HepG2 (cell line): ENCODE results near the gene KREMEN1. TPM values are rescaled to one million over a fixed set of nuclear protein-coding genes. Genes with fewer than 3 reads are reported as not detected.

ENCODE experiments used
- DPF2 ChIP-seq: sonication (generic); formaldehyde crosslinking; IDR thresholded peaks from 2 replicates; pipeline ENCODE4 v1.4.0; 2020; ENCODE audit warnings: mild to moderate bottlenecking, low read depth, missing genetic modification reagents, borderline replicate concordance
- E2F5 ChIP-seq: sonication (generic); formaldehyde crosslinking; conservative IDR thresholded peaks from 2 replicates; pipeline ENCODE4 v1.4.0; 2020; ENCODE audit warnings: missing genetic modification reagents
- KMT2A ChIP-seq: sonication (generic); formaldehyde crosslinking; IDR thresholded peaks from 2 replicates; pipeline ENCODE4 v1.4.0; 2020; ENCODE audit warnings: missing genetic modification reagents
- MTF1 ChIP-seq: sonication (generic); formaldehyde crosslinking; IDR thresholded peaks from 2 replicates; pipeline ENCODE4 v1.5.0; 2020; ENCODE audit warnings: missing genetic modification reagents
- MZF1 ChIP-seq: sonication (generic); formaldehyde crosslinking; IDR thresholded peaks from 2 replicates; pipeline ENCODE4 v1.8.1; 2023; ENCODE audit warnings: mild to moderate bottlenecking, missing genetic modification reagents, borderline replicate concordance
- POLR2A ChIP-seq, 2 experiments: IDR thresholded peaks; 2 replicates each; pipeline ENCODE4 v1.6.1; 2011; ENCODE audit warnings: low read depth in 2 of 2, low read length in 2 of 2, mild to moderate bottlenecking in 1 of 2, moderate library complexity in 1 of 2; ENCODE audit not compliant: insufficient read depth in 1 of 2
- SAFB2 ChIP-seq: sonication (generic); formaldehyde crosslinking; IDR thresholded peaks from 2 replicates; pipeline ENCODE4 v1.5.1; 2020; ENCODE audit warnings: missing genetic modification reagents, low read depth, mild to moderate bottlenecking, borderline replicate concordance
- XRCC5 ChIP-seq: fragments of 200-400 bp; formaldehyde crosslinking; optimal IDR thresholded peaks from 2 replicates; pipeline ENCODE3; 2017; ENCODE audit warnings: mild to moderate bottlenecking, low read length
- YY1 ChIP-seq: IDR thresholded peaks from 2 replicates; pipeline ENCODE4 v1.6.1; 2011; ENCODE audit warnings: low read length, low read depth, moderate library complexity, mild to moderate bottlenecking; ENCODE audit not compliant: insufficient read depth, insufficient replicate concordance
- ZBTB1 ChIP-seq: sonication (generic); formaldehyde crosslinking; IDR thresholded peaks from 2 replicates; pipeline ENCODE4 v1.4.0; 2020; ENCODE audit warnings: missing genetic modification reagents, borderline replicate concordance
- ZNF101 ChIP-seq: sonication (generic); formaldehyde crosslinking; IDR thresholded peaks from 2 replicates; pipeline ENCODE4 v1.4.0; 2020; ENCODE audit warnings: mild to moderate bottlenecking, low read depth, missing genetic modification reagents, borderline replicate concordance
- ZNF280D ChIP-seq: sonication (generic); formaldehyde crosslinking; IDR thresholded peaks from 2 replicates; pipeline ENCODE4 v1.5.1; 2020; ENCODE audit warnings: mild to moderate bottlenecking, missing genetic modification reagents
- ZNF383 ChIP-seq: sonication (generic); formaldehyde crosslinking; IDR thresholded peaks from 2 replicates; pipeline ENCODE4 v1.4.0; 2020; ENCODE audit warnings: missing genetic modification reagents, mild to moderate bottlenecking, borderline replicate concordance
- ZNF644 ChIP-seq: IDR thresholded peaks from 2 replicates; pipeline ENCODE4 v1.6.1; 2016; ENCODE audit warnings: low read depth
- ZNF672 ChIP-seq: sonication (generic); formaldehyde crosslinking; IDR thresholded peaks from 2 replicates; pipeline ENCODE4 v1.8.1; 2022; ENCODE audit warnings: missing genetic modification reagents
- ZNF75D ChIP-seq: sonication (generic); formaldehyde crosslinking; IDR thresholded peaks from 2 replicates; pipeline ENCODE4 v1.8.1; 2023; ENCODE audit warnings: missing genetic modification reagents, mild to moderate bottlenecking, borderline replicate concordance
- polyA plus RNA-seq, 8 experiments: library from polyadenylated mRNA; depleted of rRNA in 3 of 8; stranded (reverse) in 7 of 8; unstranded in 1 of 8; fragments of >200 nt; fragmentation: Illumina TruSeq in 4 of 8; extraction: Trizol in 4 of 8; gene quantifications; 2 replicates each; pipeline versions ENCODE4 v1.2.1 to v1.2.3, GENCODE V29; 2011 to 2016; ENCODE audit warnings: low read depth in 4 of 8, missing spikeins in 1 of 8, mixed read lengths in 1 of 8; ENCODE audit not compliant: insufficient read depth in 1 of 8
- total RNA-seq, 5 experiments: library from RNA; depleted of rRNA; stranded (reverse); fragments of >200 nt; fragmentation: Illumina TruSeq; extraction: Trizol; gene quantifications; 2 replicates each; pipeline ENCODE4 v1.2.3, GENCODE V29; 2016; ENCODE audit warnings: low read depth in 1 of 5
- TF ChIP-seq, protein P1 (sequence below): sonication (generic); formaldehyde crosslinking; IDR thresholded peaks from 2 replicates; pipeline ENCODE4 v1.9.0; 2021; ENCODE audit warnings: missing genetic modification reagents, borderline replicate concordance
- TF ChIP-seq, protein P2 (sequence below): sonication (generic); formaldehyde crosslinking; IDR thresholded peaks from 2 replicates; pipeline ENCODE4 v1.8.1; 2023; ENCODE audit warnings: mild to moderate bottlenecking, missing genetic modification reagents
- TF ChIP-seq, protein P3 (sequence below): sonication (generic); formaldehyde crosslinking; IDR thresholded peaks from 2 replicates; pipeline ENCODE4 v1.9.0; 2022; ENCODE audit warnings: missing genetic modification reagents, mild to moderate bottlenecking, borderline replicate concordance

KREMEN1 gene
- total and polyA plus RNA-seq, 2 of the 13 experiments (the other 11 are each of a cell fraction or from before 2014, with no cell fraction given), result 9.8 to 13.8 TPM

GRCh38 chr22:29030618-29031226, 42.1 kb upstream of the KREMEN1 start (continued):
- peak; percentile 41; the same call in 1 of the 2 replicates for TF ChIP-seq ZNF383 (CRISPR knock-in tag)
- TF ChIP-seq ZNF672 (CRISPR knock-in tag), result no peak
- no peak for TF ChIP-seq MTF1 (CRISPR knock-in tag)
- TF ChIP-seq ZNF644 (CRISPR knock-in tag), result no peak
- TF ChIP-seq ZNF75D, result no peak
- no peak for TF ChIP-seq SAFB2 (CRISPR knock-in tag)
- TF ChIP-seq, protein P1, sequence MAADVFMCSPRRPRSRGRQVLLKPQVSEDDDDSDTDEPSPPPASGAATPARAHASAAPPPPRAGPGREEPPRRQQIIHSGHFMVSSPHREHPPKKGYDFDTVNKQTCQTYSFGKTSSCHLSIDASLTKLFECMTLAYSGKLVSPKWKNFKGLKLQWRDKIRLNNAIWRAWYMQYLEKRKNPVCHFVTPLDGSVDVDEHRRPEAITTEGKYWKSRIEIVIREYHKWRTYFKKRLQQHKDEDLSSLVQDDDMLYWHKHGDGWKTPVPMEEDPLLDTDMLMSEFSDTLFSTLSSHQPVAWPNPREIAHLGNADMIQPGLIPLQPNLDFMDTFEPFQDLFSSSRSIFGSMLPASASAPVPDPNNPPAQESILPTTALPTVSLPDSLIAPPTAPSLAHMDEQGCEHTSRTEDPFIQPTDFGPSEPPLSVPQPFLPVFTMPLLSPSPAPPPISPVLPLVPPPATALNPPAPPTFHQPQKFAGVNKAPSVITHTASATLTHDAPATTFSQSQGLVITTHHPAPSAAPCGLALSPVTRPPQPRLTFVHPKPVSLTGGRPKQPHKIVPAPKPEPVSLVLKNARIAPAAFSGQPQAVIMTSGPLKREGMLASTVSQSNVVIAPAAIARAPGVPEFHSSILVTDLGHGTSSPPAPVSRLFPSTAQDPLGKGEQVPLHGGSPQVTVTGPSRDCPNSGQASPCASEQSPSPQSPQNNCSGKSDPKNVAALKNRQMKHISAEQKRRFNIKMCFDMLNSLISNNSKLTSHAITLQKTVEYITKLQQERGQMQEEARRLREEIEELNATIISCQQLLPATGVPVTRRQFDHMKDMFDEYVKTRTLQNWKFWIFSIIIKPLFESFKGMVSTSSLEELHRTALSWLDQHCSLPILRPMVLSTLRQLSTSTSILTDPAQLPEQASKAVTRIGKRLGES (CRISPR knock-in tag), result 0 out of 2 replicates have a peak, but pooled peaks have one; percentile 25
- TF ChIP-seq KMT2A (CRISPR knock-in tag), result peak; percentile 78; the same call in 1 of the 2 replicates
- TF ChIP-seq, protein P2, sequence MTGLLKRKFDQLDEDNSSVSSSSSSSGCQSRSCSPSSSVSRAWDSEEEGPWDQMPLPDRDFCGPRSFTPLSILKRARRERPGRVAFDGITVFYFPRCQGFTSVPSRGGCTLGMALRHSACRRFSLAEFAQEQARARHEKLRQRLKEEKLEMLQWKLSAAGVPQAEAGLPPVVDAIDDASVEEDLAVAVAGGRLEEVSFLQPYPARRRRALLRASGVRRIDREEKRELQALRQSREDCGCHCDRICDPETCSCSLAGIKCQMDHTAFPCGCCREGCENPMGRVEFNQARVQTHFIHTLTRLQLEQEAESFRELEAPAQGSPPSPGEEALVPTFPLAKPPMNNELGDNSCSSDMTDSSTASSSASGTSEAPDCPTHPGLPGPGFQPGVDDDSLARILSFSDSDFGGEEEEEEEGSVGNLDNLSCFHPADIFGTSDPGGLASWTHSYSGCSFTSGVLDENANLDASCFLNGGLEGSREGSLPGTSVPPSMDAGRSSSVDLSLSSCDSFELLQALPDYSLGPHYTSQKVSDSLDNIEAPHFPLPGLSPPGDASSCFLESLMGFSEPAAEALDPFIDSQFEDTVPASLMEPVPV, result no peak
- peak; percentile 57; the same call in 1 of the 2 replicates for TF ChIP-seq DPF2
- 0 out of 2 replicates have a peak, but pooled peaks have one; percentile 57 for TF ChIP-seq ZNF101
- no peak; a peak in 2 of 4 replicates for TF ChIP-seq POLR2A (IDR thresholded peaks at IDR 0.05; ENCODE audit: insufficient read depth in 1 of 2, low read depth in 2 of 2, low read length in 2 of 2)
- TF ChIP-seq MZF1 (CRISPR knock-in tag), result no peak
- no peak; the same call in 1 of the 2 replicates for TF ChIP-seq ZNF280D (CRISPR knock-in tag)
- TF ChIP-seq, protein P3, sequence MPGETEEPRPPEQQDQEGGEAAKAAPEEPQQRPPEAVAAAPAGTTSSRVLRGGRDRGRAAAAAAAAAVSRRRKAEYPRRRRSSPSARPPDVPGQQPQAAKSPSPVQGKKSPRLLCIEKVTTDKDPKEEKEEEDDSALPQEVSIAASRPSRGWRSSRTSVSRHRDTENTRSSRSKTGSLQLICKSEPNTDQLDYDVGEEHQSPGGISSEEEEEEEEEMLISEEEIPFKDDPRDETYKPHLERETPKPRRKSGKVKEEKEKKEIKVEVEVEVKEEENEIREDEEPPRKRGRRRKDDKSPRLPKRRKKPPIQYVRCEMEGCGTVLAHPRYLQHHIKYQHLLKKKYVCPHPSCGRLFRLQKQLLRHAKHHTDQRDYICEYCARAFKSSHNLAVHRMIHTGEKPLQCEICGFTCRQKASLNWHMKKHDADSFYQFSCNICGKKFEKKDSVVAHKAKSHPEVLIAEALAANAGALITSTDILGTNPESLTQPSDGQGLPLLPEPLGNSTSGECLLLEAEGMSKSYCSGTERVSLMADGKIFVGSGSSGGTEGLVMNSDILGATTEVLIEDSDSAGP (CRISPR knock-in tag), result peak; percentile 77
- TF ChIP-seq ZBTB1 (CRISPR knock-in tag), result no peak
- TF ChIP-seq E2F5, result no peak
- peak; percentile 47 for TF ChIP-seq XRCC5
- peak; percentile 83 for TF ChIP-seq YY1
